ELR (cell line): Measurements from ENCODE around the gene GSTO1.
"Not testable (repeated sequence)": the region's sequence is repeated elsewhere in the genome, so short reads cannot be mapped to it uniquely, and the experiment has no call there.

Source experiments
- DNase-seq: peaks from one replicate; pipeline ENCODE4 v3.0.0-alpha.2; 2015; ENCODE audit warnings: low read depth

GSTO1 gene

DNA sequence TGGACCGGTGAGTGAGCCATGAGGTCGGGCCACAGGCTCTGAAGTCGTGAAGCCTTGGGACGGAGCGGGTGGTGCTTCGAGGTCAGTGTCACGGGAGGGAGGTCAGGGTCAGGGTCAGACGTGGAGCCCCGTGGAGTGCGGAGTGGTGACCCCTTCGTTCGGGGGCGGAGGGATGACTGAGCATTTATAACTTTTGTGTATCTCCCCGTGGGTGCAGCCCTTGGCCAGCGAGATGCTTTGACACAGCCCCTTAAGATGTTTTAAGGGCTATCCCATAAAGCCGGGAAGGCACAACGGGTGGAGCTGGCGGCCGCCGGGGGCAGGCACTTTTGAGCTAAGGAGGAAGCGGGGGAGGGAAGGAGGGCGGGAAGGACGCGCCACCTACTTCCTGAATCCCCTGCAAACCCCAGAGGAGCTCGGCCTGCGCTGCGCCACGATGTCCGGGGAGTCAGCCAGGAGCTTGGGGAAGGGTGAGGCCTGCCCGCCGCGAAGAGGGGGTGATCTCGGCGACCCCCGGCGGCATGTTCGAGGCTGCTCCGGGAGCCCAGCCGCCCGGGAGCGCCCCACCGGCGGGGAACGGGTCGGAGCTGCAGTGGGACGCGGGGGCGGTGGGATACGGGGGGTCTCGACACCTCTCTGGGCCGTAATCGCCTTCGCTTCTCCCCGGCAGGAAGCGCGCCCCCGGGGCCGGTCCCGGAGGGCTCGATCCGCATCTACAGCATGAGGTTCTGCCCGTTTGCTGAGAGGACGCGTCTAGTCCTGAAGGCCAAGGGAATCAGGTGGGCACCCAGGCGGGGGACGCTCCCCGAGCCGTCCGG lies at the start of gene GSTO1:
Gene GSTO1, plus strand, starts transcription at position 400 of the 818 bp plus-strand sequence. Its CDS starts 37 bp downstream, at position 437.
- peak; percentile 87 for DNase-seq

DNA sequence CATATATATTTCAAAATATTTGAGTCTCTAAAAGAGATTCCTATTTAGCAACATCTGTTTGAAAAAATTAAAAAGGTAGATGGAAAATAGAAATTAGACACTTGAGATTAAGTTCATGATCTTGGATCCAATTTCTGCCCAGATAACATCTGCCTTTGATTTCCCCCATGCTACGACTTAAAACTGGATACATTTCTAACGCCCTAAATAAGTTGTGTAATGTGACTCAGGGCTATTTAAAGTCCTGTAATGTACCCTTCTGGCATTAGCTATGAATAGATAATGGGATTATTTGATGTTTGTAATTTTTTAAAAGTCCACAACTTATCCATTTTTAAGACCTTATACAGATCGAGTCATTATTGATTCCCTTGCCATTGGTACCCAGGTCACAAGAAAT lies 46.0 kb upstream of the GSTO1 start:
- no peak for DNase-seq

GRCh38 chr10:104209575-104210198 lies 45.0 kb upstream of the GSTO1 start:
- peak; percentile 63 for DNase-seq

GRCh38 chr10:104216631-104217030 lies 38.1 kb upstream of the GSTO1 start:
- DNase-seq = no peak

DNA sequence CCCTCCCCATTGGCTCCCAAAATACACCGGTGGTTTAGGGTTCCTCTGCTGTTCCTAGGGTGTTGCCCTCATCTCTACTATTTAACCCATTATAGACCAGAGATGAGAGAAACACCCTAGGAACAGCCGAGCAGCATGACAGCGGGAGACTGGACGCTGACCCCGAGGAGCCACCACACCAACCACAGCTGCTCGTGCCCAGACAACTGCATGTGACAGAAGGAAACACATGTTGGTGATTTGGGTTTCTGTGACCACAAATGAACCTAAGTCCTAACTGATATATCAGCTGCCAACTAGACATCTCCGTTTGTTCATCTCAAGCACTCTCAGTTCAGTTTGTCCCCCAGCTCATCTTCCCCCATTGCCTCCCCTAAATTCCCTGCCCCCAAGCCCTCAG lies 35.9 kb upstream of the GSTO1 start:
- DNase-seq = no peak

GRCh38 chr10:104220522-104220921 lies 34.2 kb upstream of the GSTO1 start:
- no peak for DNase-seq

- no peak for DNase-seq
Measured at GRCh38 chr10:104223304-104223703, 31.4 kb upstream of the GSTO1 start.

DNA sequence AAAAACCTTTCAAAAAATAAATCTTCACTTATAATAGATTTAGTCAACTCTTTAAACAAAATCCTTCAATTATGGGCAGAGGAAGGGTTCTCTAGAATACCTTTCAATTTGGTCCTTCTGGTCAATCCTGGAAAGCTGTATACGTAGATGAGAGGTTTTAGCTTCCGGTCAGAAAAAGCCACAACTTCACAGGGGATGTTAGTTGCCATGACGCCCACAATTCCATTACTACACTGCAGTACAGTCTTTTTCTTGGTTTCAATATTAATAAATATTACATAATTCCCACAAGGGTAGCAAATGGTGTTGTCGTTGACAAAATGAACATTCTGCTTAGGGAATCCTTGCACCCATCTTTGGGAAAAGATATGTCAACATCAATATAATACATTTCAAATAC lies 24.2 kb upstream of the GSTO1 start:
- DNase-seq = no peak

- peak; percentile 97 for DNase-seq
Measured at GRCh38 chr10:104231784-104232612, 22.7 kb upstream of the GSTO1 start, which contains the start of gene CFAP43. Gene CFAP43 (minus strand): TSS chr10:104232364. CDS start chr10:104232246, 118 bp downstream.

DNA sequence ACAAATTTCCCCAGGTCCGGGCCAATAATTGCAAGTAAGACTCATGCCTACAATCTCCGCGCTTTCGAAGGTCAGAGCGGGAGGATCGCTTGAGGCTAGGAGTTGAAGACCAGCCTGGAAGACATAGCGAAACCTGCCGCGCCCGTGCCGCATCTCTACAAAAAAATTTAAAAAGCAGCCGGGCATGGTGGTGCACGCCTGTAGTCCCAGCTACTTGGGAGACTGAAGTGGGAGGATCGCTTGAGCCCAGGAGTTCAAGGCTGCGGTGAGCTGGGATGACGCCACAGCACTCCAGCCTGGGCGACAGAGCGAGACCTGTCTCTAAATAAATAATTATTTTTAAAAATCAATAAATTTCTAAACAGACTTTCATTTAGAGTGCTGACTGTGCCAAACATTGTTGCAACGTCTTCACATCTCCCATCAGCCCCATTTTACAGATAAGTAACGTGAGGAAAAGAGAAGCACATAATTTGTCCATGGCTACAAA lies 22.0 kb upstream of the GSTO1 start:
- DNase-seq = no peak

GRCh38 chr10:104233817-104234216 lies 20.9 kb upstream of the GSTO1 start:
- no peak for DNase-seq

DNA sequence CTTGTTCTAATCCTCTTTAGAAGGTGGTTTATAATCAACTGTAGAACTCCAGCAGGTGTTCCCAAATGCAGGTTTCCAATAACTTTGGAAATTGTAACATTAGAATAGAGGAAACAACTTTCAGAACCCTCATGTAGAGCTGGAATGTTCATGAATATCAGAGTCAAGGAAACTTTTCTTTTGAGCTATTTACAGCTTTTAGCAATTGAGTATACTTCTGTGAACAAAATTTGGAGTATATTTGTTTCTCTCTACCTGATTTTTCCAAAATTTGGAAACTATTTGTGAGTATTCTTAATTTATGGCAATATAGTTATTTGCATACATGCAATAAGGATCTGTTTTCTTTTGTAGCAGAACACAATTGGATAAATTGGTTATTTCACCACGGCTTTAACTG lies 19.8 kb upstream of the GSTO1 start:
- no peak for DNase-seq

- DNase-seq = no peak
Measured at GRCh38 chr10:104235801-104236200, 18.9 kb upstream of the GSTO1 start.

DNA sequence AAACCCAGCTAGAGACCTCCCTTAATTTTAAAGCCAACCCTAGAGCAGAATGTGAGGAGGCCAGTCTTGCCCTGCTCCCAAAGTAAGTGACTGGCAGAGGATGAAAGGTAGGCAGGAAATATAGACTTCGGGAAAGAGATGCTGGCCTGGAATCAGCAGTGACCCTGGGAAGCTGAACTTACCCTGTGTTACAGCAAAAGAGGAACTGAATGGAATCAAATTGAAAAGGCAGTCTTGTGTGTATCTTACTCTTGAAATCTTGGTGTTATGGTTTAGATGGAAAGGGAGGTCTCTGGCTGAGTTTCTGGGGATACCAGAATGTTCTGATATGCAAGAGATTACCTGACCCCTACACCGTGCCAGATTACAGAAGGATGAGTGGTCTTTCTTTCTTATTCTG lies 14.6 kb upstream of the GSTO1 start:
- DNase-seq = no peak

- no peak for DNase-seq
Measured at GRCh38 chr10:104242545-104242944, 12.1 kb upstream of the GSTO1 start.

DNA sequence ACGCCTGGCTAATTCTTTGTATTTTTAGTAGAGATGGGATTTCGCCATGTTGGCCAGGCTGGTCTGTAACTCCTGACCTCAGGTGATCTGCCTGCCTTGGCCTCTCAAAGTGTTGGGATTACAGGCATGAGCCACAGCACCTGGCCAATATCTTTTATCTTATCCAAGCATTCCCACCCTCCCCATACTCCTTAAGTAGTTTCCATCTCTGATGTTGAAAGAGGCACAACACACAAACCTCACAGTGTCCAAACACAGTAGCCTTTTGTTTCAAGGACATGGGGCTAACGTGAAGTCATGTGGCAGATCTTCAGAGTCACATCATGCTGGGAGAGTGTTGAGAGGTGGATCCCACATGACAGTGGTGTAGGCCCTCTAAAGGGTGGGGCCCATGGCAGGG lies 11.7 kb upstream of the GSTO1 start:
- DNase-seq = not testable (repeated sequence)

GRCh38 chr10:104243512-104243911 lies 11.2 kb upstream of the GSTO1 start:
- no peak for DNase-seq

- no peak for DNase-seq
Measured at GRCh38 chr10:104245066-104245632, 9.5 kb upstream of the GSTO1 start.

DNA sequence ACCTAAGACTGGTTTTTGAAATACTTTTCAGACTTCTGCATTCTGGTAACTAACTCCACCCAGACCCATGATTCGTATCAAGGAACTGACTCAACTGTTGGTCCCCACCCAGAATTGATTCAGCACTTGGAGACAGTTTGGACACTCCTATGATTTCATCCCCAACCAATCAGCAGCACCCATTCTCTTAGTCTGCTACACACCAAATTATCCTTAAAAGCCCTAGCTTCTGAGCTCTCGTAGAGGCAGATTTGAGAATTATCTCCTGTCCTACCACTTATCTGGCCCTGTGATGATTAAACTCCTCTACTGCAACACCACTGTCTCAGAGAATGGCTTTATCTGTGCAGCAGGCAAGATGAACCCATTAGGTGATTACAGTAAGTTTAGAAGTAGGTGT lies 7.7 kb upstream of the GSTO1 start:
- peak; percentile 79 for DNase-seq

- DNase-seq = no peak
Measured at GRCh38 chr10:104247513-104248146, 7.1 kb upstream of the GSTO1 start.

GRCh38 chr10:104248931-104249330 lies 5.8 kb upstream of the GSTO1 start:
- DNase-seq = not testable (repeated sequence)

DNA sequence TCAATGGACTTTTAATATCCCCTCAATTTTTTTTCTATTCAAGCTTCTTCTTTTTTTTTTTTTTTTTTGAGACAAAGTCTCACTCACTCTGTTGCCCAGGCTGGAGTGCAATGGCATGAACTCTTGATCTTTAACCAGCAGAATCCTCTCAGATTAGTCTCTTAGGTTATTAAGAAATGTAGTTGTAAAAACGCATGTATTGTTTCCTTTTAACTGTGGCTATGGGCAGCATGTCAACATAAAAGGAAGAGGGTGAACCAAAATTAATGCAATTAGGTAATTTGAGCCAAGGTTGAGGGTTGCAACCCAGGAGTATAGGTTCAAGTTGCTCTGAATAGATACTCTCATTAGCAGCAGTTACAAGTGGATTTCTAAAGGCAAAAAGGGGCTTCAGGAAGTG lies 4.3 kb upstream of the GSTO1 start:
- DNase-seq = no peak
